CD4-positive, alpha-beta memory T cell (primary cell): ENCODE measurements around the gene BDH2. TPM values are rescaled to one million over a fixed set of nuclear protein-coding genes. Genes with fewer than 3 reads are reported as not detected.
A peak's percentile ranks its signal among the peaks of the same experiment; 100 is the strongest.

Experiments used
- CTCF ChIA-PET: fragments of 350-600 bp; sonication (Branson Sonifier 250); formaldehyde crosslinking; loops from one replicate; lab custom pipeline; 2021; ENCODE audit warnings: inconsistent platforms; ENCODE audit not compliant: partially characterized antibody; lab: Charles Lee
- POLR2A ChIA-PET: fragments of 350-600 bp; sonication (Branson Sonifier 250); formaldehyde crosslinking; loops from one replicate; lab custom pipeline; 2021; ENCODE audit not compliant: partially characterized antibody; lab: Charles Lee
- DNase-seq, 5 donors: peaks; one replicate each; pipeline versions ENCODE4 v3.0.0 to v3.0.0-alpha.2; 2020 to 2022; ENCODE audit warnings: mixed read lengths in 1 of 5
- H3K27ac ChIP-seq: one replicate; pipeline ENCODE4 v1.7.0; 2013; ENCODE audit warnings: low read depth, low read length
- H3K27me3 ChIP-seq: 2 replicates; pipeline ENCODE4 v1.7.0; 2013; ENCODE audit warnings: mild to moderate bottlenecking, low read length, moderate library complexity; ENCODE audit not compliant: insufficient read depth
- H3K36me3 ChIP-seq: 2 replicates; pipeline ENCODE4 v1.7.0; 2013; ENCODE audit warnings: mild to moderate bottlenecking, low read length, moderate library complexity; ENCODE audit not compliant: insufficient read depth
- H3K4me1 ChIP-seq: 2 replicates; pipeline ENCODE4 v1.7.0; 2013; ENCODE audit warnings: mild to moderate bottlenecking, low read length, moderate library complexity; ENCODE audit not compliant: insufficient read depth
- H3K4me3 ChIP-seq, 2 donors: one replicate each; pipeline ENCODE4 v1.7.0; 2013; ENCODE audit warnings: low read length in 2 of 2, mild to moderate bottlenecking in 1 of 2
- H3K9me3 ChIP-seq, 2 donors: one replicate each; pipeline ENCODE4 v1.7.0; 2013; ENCODE audit warnings: low read length in 2 of 2, control low read depth in 1 of 2; ENCODE audit not compliant: control insufficient read depth in 1 of 2
- H3K27ac Mint-ChIP-seq, 7 donors: one replicate each; pipeline ENCODE4 v1.8.0; 2020 to 2021; ENCODE audit warnings: mixed read lengths in 7 of 7, mild to moderate bottlenecking in 6 of 7, inconsistent platforms in 3 of 7, moderate library complexity in 3 of 7
- H3K27me3 Mint-ChIP-seq, 2 donors: one replicate each; pipeline ENCODE4 v1.8.0; 2020 to 2021; ENCODE audit warnings: mixed read lengths in 2 of 2
- H3K36me3 Mint-ChIP-seq, 2 donors: one replicate each; pipeline ENCODE4 v1.8.0; 2020 to 2021; ENCODE audit warnings: mixed read lengths in 2 of 2, inconsistent platforms in 1 of 2, mild to moderate bottlenecking in 1 of 2
- H3K4me1 Mint-ChIP-seq, 4 donors: one replicate each; pipeline ENCODE4 v1.8.0; 2020 to 2021; ENCODE audit warnings: mixed read lengths in 4 of 4, mild to moderate bottlenecking in 1 of 4
- H3K4me3 Mint-ChIP-seq, 8 donors: one replicate each; pipeline ENCODE4 v1.8.0; 2020 to 2021; ENCODE audit warnings: mixed read lengths in 8 of 8, mild to moderate bottlenecking in 7 of 8, moderate library complexity in 6 of 8, inconsistent platforms in 3 of 8
- H3K9me3 Mint-ChIP-seq, 8 donors: one replicate each; pipeline ENCODE4 v1.8.0; 2020 to 2021; ENCODE audit warnings: mixed read lengths in 8 of 8, mild to moderate bottlenecking in 5 of 8, inconsistent platforms in 3 of 8, moderate library complexity in 1 of 8
- intact Hi-C: fragments of 100-400 bp; cut with micrococcal nuclease; formaldehyde crosslinking; loops from one replicate; pipeline ENCODE4 v1.15.1; 2023
- polyA plus RNA-seq, 2 donors: library from polyadenylated mRNA; unstranded; fragments of 300-500 nt; fragmentation: Illumina TruSeq; gene quantifications; one replicate each; pipeline ENCODE4 v1.2.3, GENCODE V29; 2021
- total RNA-seq, 2 experiments: library from RNA; stranded (reverse); gene quantifications; one replicate each; pipeline ENCODE4 v1.2.3, GENCODE V29; 2021

BDH2 gene
- total and polyA plus RNA-seq, 4 experiments from 2014 or later, result 20.1 to 25.3 (median 22.3) TPM

DNA sequence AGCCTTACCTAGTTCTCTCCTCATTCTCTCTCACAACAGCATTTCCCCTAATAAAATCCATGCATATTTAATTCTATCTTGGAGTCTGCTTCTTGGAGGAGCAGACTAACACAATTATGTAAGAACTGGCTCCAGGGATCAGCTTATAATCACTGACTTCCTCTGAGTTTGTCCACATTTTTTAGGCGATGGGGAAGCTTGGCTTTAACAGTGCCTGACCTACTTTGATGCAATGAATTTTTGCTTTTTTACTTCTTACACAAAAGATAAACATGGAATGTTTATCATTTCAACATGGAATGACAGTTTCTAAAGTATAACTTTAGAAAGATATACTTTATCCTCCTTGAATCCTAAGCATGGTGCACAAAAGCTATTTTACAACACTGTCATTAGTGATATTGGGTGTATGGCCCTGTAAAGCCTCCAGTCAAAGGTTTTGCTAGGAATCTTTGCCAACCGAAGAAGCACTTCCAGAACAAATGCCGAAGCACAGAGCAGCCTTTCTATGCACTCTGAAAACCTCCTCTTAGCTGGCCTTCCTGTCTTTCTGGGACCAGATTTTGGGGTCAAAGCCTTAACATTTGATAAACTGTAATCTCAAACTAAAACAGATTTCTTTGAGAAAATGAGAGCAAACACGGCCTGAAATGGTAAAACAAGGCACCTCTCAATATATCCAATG lies 736 bp downstream of the BDH2 start:
- CTCF ChIA-PET, result interaction anchor here (0.8 to 4.9 kb wide), 11 partner anchors 9 to 668 kb away, joined by 3 to 59 read pairs (median 5); partner anchors contain the start of genes SLC9B1 and SLC9B2
- no peaks in the 10 kb centered on the region for H3K9me3 ChIP-seq
- Mint-ChIP-seq H3K27me3 (no peaks in the 10 kb centered on the region), H3K4me3 (peak overlapping the region; percentile 81 to 97 (median 92)), H3K4me1 (peaks cover 12 to 34% (median 24%) of the 10 kb centered on the region in 4 donors), H3K27ac (peak overlapping the region in 5 of 7 donors; percentile 59 to 95 (median 90)), H3K36me3 (peaks cover 0 to 3% of the 10 kb centered on the region in 2 donors), H3K9me3 (no peaks in the 10 kb centered on the region)
- H3K27ac ChIP-seq, result peak overlapping the region; percentile 42
- peaks cover 14% of the 10 kb centered on the region for H3K4me1 ChIP-seq
- peak overlapping the region; percentile 4 to 54 for H3K4me3 ChIP-seq
- no peak for DNase-seq
- POLR2A ChIA-PET, result interaction anchor here (0.8 to 3.0 kb wide), 6 partner anchors 11 to 486 kb away, joined by 3 to 13 read pairs (median 3); partner anchors contain the start of genes CISD2, SLC9B2 and UBE2D3
- H3K27me3 ChIP-seq, result no peaks in the 10 kb centered on the region
- no peaks in the 10 kb centered on the region for H3K36me3 ChIP-seq
- intact Hi-C loops, result loop anchor here (1.0 to 2.0 kb wide), 8 partner anchors 23 to 668 kb away; partner anchors contain the start of genes SLC9B1, SLC9B2 and UBE2D3

DNA sequence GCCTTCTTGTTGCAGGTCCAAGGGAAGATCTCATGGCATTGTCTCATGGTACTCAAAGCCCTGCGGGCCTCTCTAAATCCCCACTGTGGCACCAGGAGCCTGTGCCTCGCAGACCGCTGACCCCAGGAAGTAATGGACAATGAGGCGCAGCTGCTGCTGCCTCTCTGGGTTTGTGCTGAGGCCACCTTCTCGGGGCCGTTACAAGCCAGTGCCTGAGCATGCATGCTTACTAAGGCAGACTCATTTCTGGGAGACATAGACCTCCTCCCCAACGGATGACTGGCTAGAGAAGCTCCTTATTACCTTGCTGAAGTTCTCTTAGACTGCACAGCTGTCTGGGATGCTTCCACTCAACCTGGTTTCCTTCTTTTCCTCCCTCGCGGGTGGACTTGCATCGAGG lies 1.3 kb downstream of the BDH2 start:
- no peak for DNase-seq
- H3K36me3 Mint-ChIP-seq, result peaks cover 0 to 4% of the 10 kb centered on the region in 2 donors
- no peaks in the 10 kb centered on the region for H3K9me3 ChIP-seq
- no peaks in the 10 kb centered on the region for H3K27me3 Mint-ChIP-seq
- peaks cover 12 to 34% (median 24%) of the 10 kb centered on the region in 4 donors for H3K4me1 Mint-ChIP-seq
- H3K36me3 ChIP-seq, result no peaks in the 10 kb centered on the region
- no peaks in the 10 kb centered on the region for H3K27me3 ChIP-seq
- intact Hi-C loops, result loop anchor here (2.0 kb wide), 2 partner anchors 80 to 650 kb away; partner anchors contain the start of gene SLC9B1
- no peak overlapping the region for H3K27ac ChIP-seq
- no peak overlapping the region for H3K27ac Mint-ChIP-seq
- no peaks in the 10 kb centered on the region for H3K9me3 Mint-ChIP-seq
- H3K4me3 Mint-ChIP-seq, result peak overlapping the region in 3 of 8 donors; percentile 10 to 97 (median 95)
- no peak overlapping the region for H3K4me3 ChIP-seq
- peaks cover 14% of the 10 kb centered on the region for H3K4me1 ChIP-seq
- ChIA-PET CTCF (interaction anchor here (1.5 to 4.9 kb wide), 6 partner anchors 8 to 668 kb away, joined by 3 to 59 read pairs (median 26); partner anchors contain the start of genes SLC9B1 and SLC9B2), POLR2A (interaction anchor here (0.8 to 3.0 kb wide), 3 partner anchors 10 to 270 kb away, joined by 3 to 13 read pairs (median 3); partner anchors contain the start of genes SLC9B2 and UBE2D3)

DNA sequence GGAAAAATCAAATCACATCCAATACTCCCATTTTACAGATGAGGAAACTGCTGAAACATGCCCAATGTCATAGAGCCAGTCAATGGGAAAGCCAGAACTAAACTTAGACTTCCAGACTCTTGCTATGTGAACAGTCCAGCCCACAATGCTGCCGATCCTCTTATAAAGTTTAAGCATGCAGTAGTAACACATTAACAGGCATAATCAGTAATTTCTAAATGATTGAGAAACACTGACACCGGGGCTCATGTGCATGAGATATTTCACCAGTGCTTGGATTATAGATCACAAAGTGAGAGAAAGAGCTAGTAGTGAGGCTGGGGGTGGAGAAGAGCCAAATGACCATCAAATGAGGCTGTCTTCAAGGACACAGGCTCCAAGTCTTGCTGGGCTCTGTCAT lies 2.5 kb downstream of the BDH2 start:
- H3K4me3 ChIP-seq, result no peak overlapping the region
- POLR2A ChIA-PET, result no interaction called here
- intact Hi-C loops, result no loop called here
- no peaks in the 10 kb centered on the region for H3K27me3 Mint-ChIP-seq
- peaks cover 0 to 4% of the 10 kb centered on the region in 2 donors for H3K36me3 Mint-ChIP-seq
- no peak overlapping the region for H3K27ac Mint-ChIP-seq
- H3K27ac ChIP-seq, result no peak overlapping the region
- no peaks in the 10 kb centered on the region for H3K27me3 ChIP-seq
- CTCF ChIA-PET, result interaction anchor here (3.0 kb wide), 1 partner anchor 17 kb away, joined by 8 read pairs; no protein-coding TSS in a partner anchor
- DNase-seq, result no peak
- no peaks in the 10 kb centered on the region for H3K9me3 ChIP-seq
- H3K36me3 ChIP-seq, result no peaks in the 10 kb centered on the region
- H3K9me3 Mint-ChIP-seq, result no peaks in the 10 kb centered on the region
- peaks cover 21% of the 10 kb centered on the region for H3K4me1 ChIP-seq
- H3K4me1 Mint-ChIP-seq, result peaks cover 17 to 43% (median 31%) of the 10 kb centered on the region in 4 donors
- peak overlapping the region in 2 of 8 donors; percentile 43 for H3K4me3 Mint-ChIP-seq

DNA sequence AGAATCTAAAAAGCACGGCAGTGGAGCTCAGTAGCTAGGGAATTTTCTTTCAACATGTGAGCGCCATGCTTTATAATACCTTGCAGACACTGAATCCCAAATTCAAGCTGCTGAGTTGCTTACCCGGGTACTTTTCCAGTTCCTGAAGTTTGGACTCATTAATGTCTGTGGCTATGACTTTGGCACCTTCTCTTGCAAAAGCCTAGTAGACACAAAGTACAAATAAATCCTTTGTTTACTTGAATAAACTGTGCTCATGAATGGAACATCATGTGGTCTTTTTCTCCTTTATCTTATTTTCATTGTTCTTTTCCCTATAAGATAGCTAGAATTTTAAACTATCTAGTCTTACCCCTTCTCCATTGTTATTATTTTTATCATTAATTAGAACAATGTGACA lies 4.6 kb downstream of the BDH2 start:
- intact Hi-C loops, result no loop called here
- CTCF ChIA-PET, result interaction anchor here (0.9 to 8.2 kb wide), 5 partner anchors 15 to 647 kb away, joined by 3 to 62 read pairs (median 5); no protein-coding TSS in a partner anchor
- Histone ChIP-seq H3K36me3 (no peaks in the 10 kb centered on the region), H3K27ac (no peak overlapping the region), H3K4me1 (peaks cover 26% of the 10 kb centered on the region), H3K4me3 (no peak overlapping the region), H3K27me3 (no peaks in the 10 kb centered on the region), H3K9me3 (no peaks in the 10 kb centered on the region)
- peaks cover 18 to 50% (median 35%) of the 10 kb centered on the region in 4 donors for H3K4me1 Mint-ChIP-seq
- H3K27ac Mint-ChIP-seq, result no peak overlapping the region
- no peaks in the 10 kb centered on the region for H3K9me3 Mint-ChIP-seq
- no peak for DNase-seq
- no peaks in the 10 kb centered on the region for H3K27me3 Mint-ChIP-seq
- no peak overlapping the region for H3K4me3 Mint-ChIP-seq
- POLR2A ChIA-PET, result interaction anchor here (1.1 kb wide), 1 partner anchor 19 kb away, joined by 3 read pairs; the partner anchor contains the start of gene SLC9B2
- H3K36me3 Mint-ChIP-seq, result peaks cover 13 to 14% of the 10 kb centered on the region in 2 donors

DNA sequence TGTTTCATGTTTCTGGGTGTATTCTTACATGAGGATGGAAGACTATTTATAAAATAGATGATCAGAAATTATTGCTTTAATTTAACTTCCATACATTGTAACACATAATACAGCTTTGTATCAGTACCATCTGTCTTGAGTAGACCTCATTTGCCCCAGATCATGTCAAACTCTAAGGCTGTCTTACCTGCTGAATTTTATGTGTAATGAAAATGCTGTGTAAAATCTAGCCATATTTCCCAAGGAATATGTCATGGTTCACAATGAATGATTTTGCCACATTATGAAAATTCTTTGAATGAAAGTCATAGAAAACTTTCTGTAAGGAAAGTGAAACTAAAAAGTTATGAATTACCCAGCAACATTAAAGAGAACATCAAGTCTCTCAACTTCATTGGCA lies 7.4 kb downstream of the BDH2 start:
- no peak for DNase-seq
- no peaks in the 10 kb centered on the region for H3K9me3 ChIP-seq
- Mint-ChIP-seq H3K36me3 (peaks cover 32 to 33% of the 10 kb centered on the region in 2 donors), H3K9me3 (no peaks in the 10 kb centered on the region), H3K27me3 (no peaks in the 10 kb centered on the region), H3K4me1 (peaks cover 6 to 26% (median 13%) of the 10 kb centered on the region in 4 donors), H3K27ac (peak overlapping the region in 3 of 7 donors; percentile 41 to 60 (median 57)), H3K4me3 (no peak overlapping the region)
- H3K4me3 ChIP-seq, result no peak overlapping the region
- ChIA-PET POLR2A (interaction anchor here (1.1 to 1.7 kb wide), 3 partner anchors 15 to 72 kb away, joined by 3 to 6 read pairs (median 3); partner anchors contain the start of gene SLC9B2), CTCF (interaction anchor here (0.9 to 8.2 kb wide), 21 partner anchors 8 to 797 kb away, joined by 3 to 62 read pairs (median 4); partner anchors contain the start of genes BDH2, SLC9B1 and SLC9B2)
- no peaks in the 10 kb centered on the region for H3K27me3 ChIP-seq
- H3K27ac ChIP-seq, result no peak overlapping the region
- H3K36me3 ChIP-seq, result no peaks in the 10 kb centered on the region
- intact Hi-C loops, result no loop called here
- H3K4me1 ChIP-seq, result peaks cover 12% of the 10 kb centered on the region

DNA sequence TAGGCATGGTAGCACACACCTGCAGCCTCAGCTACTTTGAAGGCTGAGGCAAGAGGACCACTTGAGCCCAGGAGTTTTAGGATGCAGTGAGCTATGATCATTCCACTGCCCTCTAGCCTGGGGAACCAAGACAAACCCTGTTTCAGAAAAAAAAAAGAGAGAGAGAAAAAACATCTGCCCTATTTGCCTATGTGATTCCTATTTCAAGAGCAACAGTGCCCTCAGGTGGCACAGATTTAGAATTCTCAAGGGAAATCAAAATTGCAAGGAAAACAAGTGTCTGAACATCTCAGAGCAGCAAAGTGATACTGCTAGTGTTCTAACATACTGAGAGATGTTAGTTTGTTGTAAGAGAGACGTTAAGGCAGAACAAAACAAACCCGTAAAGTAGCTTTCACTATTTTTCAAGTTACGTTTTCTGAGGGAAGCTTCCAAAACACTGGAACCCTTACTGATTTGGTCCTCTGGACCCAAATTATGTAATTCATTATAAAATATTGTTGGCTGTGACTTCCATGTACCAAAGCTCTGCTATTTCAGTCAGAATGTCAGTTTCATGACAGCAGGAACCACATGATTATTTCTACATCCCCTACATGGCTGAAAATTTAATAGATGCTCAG lies 7.9 kb downstream of the BDH2 start:
- Histone ChIP-seq H3K4me1 (peaks cover 12% of the 10 kb centered on the region), H3K36me3 (no peaks in the 10 kb centered on the region), H3K9me3 (no peaks in the 10 kb centered on the region), H3K27ac (no peak overlapping the region), H3K4me3 (no peak overlapping the region), H3K27me3 (no peaks in the 10 kb centered on the region)
- peak; percentile 51 to 66 (median 59) for DNase-seq
- ChIA-PET POLR2A (interaction anchor here (0.9 to 1.7 kb wide), 4 partner anchors 15 to 264 kb away, joined by 3 to 6 read pairs (median 3); partner anchors contain the start of genes SLC9B2 and UBE2D3), CTCF (interaction anchor here (0.7 to 8.2 kb wide), 28 partner anchors 9 to 796 kb away, joined by 3 to 62 read pairs (median 4); partner anchors contain the start of genes BDH2, SLC9B1 and SLC9B2)
- Mint-ChIP-seq H3K4me1 (peaks cover 6 to 20% (median 10%) of the 10 kb centered on the region in 4 donors), H3K4me3 (no peak overlapping the region), H3K27ac (peak overlapping the region in 3 of 7 donors; percentile 37 to 73 (median 60)), H3K36me3 (peaks cover 38 to 39% of the 10 kb centered on the region in 2 donors), H3K9me3 (no peaks in the 10 kb centered on the region), H3K27me3 (no peaks in the 10 kb centered on the region)
- intact Hi-C loops, result loop anchor here (1.0 to 2.0 kb wide), 4 partner anchors 15 to 747 kb away; partner anchors contain the start of genes SLC39A8 and SLC9B2
